Sigmoid colon (tissue), 3 donors: Measurements from ENCODE around the gene CDK14.

Experiments used
- CTCF ChIP-seq, 4 experiments: fragments of 450-650 bp in 3 of 4; fragments of 200-600 bp in 1 of 4; IDR thresholded peaks; one replicate each; pipeline ENCODE4 v1.5.1; 2016 to 2019; ENCODE audit warnings: antibody characterized with exemption in 4 of 4, mild to moderate bottlenecking in 3 of 4, moderate library complexity in 2 of 4
- POLR2A ChIP-seq, 2 donors: fragments of 450-650 bp; IDR thresholded peaks; one replicate each; pipeline ENCODE4 v1.6.1; 2016; ENCODE audit warnings: antibody characterized with exemption in 2 of 2, mild to moderate bottlenecking in 2 of 2, moderate library complexity in 2 of 2

- no peak for TF ChIP-seq CTCF (IDR thresholded peaks at IDR 0.05)
- no peak for TF ChIP-seq POLR2A (IDR thresholded peaks at IDR 0.05)
Measured at GRCh38 chr7:90933041-90933440, 336.9 kb downstream of the CDK14 start.
